Activated CD4-positive, alpha-beta memory T cell treated with anti-CD3 and anti-CD28 coated beads, Interleukin-2, amount 10 ng/mL, durations not matched to agents 7 days and 5 days (primary cell): Measurements from ENCODE around the gene LPCAT1. TPM values are rescaled to one million over a fixed set of nuclear protein-coding genes. Genes with fewer than 3 reads are reported as not detected.

Experiments used
- CTCF ChIA-PET: fragments of 350-600 bp; sonication (Branson Sonifier 250); formaldehyde crosslinking; loops from one replicate; lab custom pipeline; 2021; ENCODE audit warnings: antibody characterized with exemption, inconsistent platforms; lab: Charles Lee
- POLR2A ChIA-PET: fragments of 350-600 bp; sonication (Branson Sonifier 250); formaldehyde crosslinking; loops from one replicate; lab custom pipeline; 2021; ENCODE audit warnings: antibody characterized with exemption; lab: Charles Lee
- DNase-seq: peaks from one replicate; pipeline ENCODE4 v3.0.0-alpha.2; 2020
- H3K27ac Mint-ChIP-seq: one replicate; pipeline ENCODE4 v1.8.0; 2021; ENCODE audit warnings: mild to moderate bottlenecking, mixed read lengths
- H3K27me3 Mint-ChIP-seq: one replicate; pipeline ENCODE4 v1.8.0; 2021; ENCODE audit warnings: mixed read lengths
- H3K36me3 Mint-ChIP-seq: one replicate; pipeline ENCODE4 v1.8.0; 2021; ENCODE audit warnings: low read depth, mixed read lengths
- H3K4me1 Mint-ChIP-seq: one replicate; pipeline ENCODE4 v1.8.0; 2021; ENCODE audit warnings: mixed read lengths
- H3K4me3 Mint-ChIP-seq: one replicate; pipeline ENCODE4 v1.8.0; 2021; ENCODE audit warnings: mild to moderate bottlenecking, mixed read lengths
- H3K9me3 Mint-ChIP-seq: one replicate; pipeline ENCODE4 v1.8.0; 2021; ENCODE audit warnings: mixed read lengths
- total RNA-seq, 2 experiments: library from RNA; stranded (reverse); gene quantifications; one replicate each; pipeline ENCODE4 v1.2.3, GENCODE V29; 2021

The LPCAT1 gene
- total RNA-seq, 2 experiments from 2014 or later: 68.7 to 71.4 TPM

- ChIA-PET POLR2A (no interaction called here), CTCF (no interaction called here)
- H3K27ac Mint-ChIP-seq: no peak overlapping the region
- peaks cover 25% of the 10 kb centered on the region for H3K36me3 Mint-ChIP-seq
- no peak overlapping the region for H3K4me3 Mint-ChIP-seq
- no peaks in the 10 kb centered on the region for H3K9me3 Mint-ChIP-seq
- H3K4me1 Mint-ChIP-seq: peaks cover 37% of the 10 kb centered on the region
- DNase-seq: no peak
- H3K27me3 Mint-ChIP-seq: no peaks in the 10 kb centered on the region
Measured at GRCh38 chr5:1497242-1497777, 26.4 kb downstream of the LPCAT1 start.

GRCh38 chr5:1495525-1495897, 28.2 kb downstream of the LPCAT1 start:
- peak overlapping the region; percentile 42 for H3K27ac Mint-ChIP-seq
- ChIA-PET CTCF (no interaction called here), POLR2A (no interaction called here)
- no peaks in the 10 kb centered on the region for H3K27me3 Mint-ChIP-seq
- peaks cover 52% of the 10 kb centered on the region for H3K4me1 Mint-ChIP-seq
- DNase-seq: no peak
- peaks cover 43% of the 10 kb centered on the region for H3K36me3 Mint-ChIP-seq
- H3K9me3 Mint-ChIP-seq: no peaks in the 10 kb centered on the region
- no peak overlapping the region for H3K4me3 Mint-ChIP-seq

GRCh38 chr5:1494780-1495524, 28.8 kb downstream of the LPCAT1 start:
- Mint-ChIP-seq H3K4me3 (no peak overlapping the region), H3K27me3 (no peaks in the 10 kb centered on the region), H3K36me3 (peaks cover 45% of the 10 kb centered on the region), H3K9me3 (no peaks in the 10 kb centered on the region), H3K27ac (peak overlapping the region; percentile 42), H3K4me1 (peaks cover 57% of the 10 kb centered on the region)
- POLR2A ChIA-PET: no interaction called here
- no peak for DNase-seq
- CTCF ChIA-PET: no interaction called here

- Mint-ChIP-seq H3K9me3 (no peaks in the 10 kb centered on the region), H3K4me1 (peaks cover 67% of the 10 kb centered on the region), H3K36me3 (peaks cover 48% of the 10 kb centered on the region), H3K27me3 (no peaks in the 10 kb centered on the region), H3K4me3 (no peak overlapping the region), H3K27ac (no peak overlapping the region)
- POLR2A ChIA-PET: no interaction called here
- no peak for DNase-seq
- CTCF ChIA-PET: no interaction called here
Measured at GRCh38 chr5:1493941-1494340, 29.8 kb downstream of the LPCAT1 start.

GRCh38 chr5:1493413-1493812, 30.3 kb downstream of the LPCAT1 start:
- POLR2A ChIA-PET: interaction anchor here (0.8 kb wide), 1 partner anchor 10 kb away, joined by 3 read pairs; no protein-coding TSS in a partner anchor
- CTCF ChIA-PET: interaction anchor here (2.0 kb wide), 1 partner anchor 13 kb away, joined by 11 read pairs; no protein-coding TSS in a partner anchor
- no peaks in the 10 kb centered on the region for H3K27me3 Mint-ChIP-seq
- H3K27ac Mint-ChIP-seq: peak overlapping the region; percentile 26
- peaks cover 47% of the 10 kb centered on the region for H3K36me3 Mint-ChIP-seq
- H3K4me3 Mint-ChIP-seq: no peak overlapping the region
- peaks cover 72% of the 10 kb centered on the region for H3K4me1 Mint-ChIP-seq
- no peak for DNase-seq
- no peaks in the 10 kb centered on the region for H3K9me3 Mint-ChIP-seq

GRCh38 chr5:1492757-1493156, 31.0 kb downstream of the LPCAT1 start:
- no peak overlapping the region for H3K4me3 Mint-ChIP-seq
- H3K27me3 Mint-ChIP-seq: no peaks in the 10 kb centered on the region
- H3K4me1 Mint-ChIP-seq: peaks cover 75% of the 10 kb centered on the region
- ChIA-PET CTCF (interaction anchor here (1.4 to 2.0 kb wide), 2 partner anchors 13 to 152 kb away, joined by 3 to 11 read pairs; no protein-coding TSS in a partner anchor), POLR2A (interaction anchor here (0.8 kb wide), 1 partner anchor 10 kb away, joined by 3 read pairs; no protein-coding TSS in a partner anchor)
- peak overlapping the region; percentile 10 for H3K27ac Mint-ChIP-seq
- H3K9me3 Mint-ChIP-seq: no peaks in the 10 kb centered on the region
- peak; percentile 23 for DNase-seq
- peaks cover 47% of the 10 kb centered on the region for H3K36me3 Mint-ChIP-seq

- Mint-ChIP-seq H3K4me3 (no peak overlapping the region), H3K9me3 (no peaks in the 10 kb centered on the region), H3K36me3 (peaks cover 61% of the 10 kb centered on the region), H3K27ac (peak overlapping the region; percentile 87), H3K27me3 (no peaks in the 10 kb centered on the region), H3K4me1 (peaks cover 75% of the 10 kb centered on the region)
- DNase-seq: no peak
- ChIA-PET POLR2A (interaction anchor here (1.1 kb wide), 1 partner anchor 105 kb away, joined by 3 read pairs; no protein-coding TSS in a partner anchor), CTCF (interaction anchor here (0.6 kb wide), 1 partner anchor 158 kb away, joined by 3 read pairs; no protein-coding TSS in a partner anchor)
Measured at GRCh38 chr5:1490376-1490775, 33.4 kb downstream of the LPCAT1 start.

- peaks cover 61% of the 10 kb centered on the region for H3K36me3 Mint-ChIP-seq
- H3K27ac Mint-ChIP-seq: peak overlapping the region; percentile 87
- POLR2A ChIA-PET: interaction anchor here (0.9 to 1.3 kb wide), 4 partner anchors 16 to 144 kb away, joined by 3 to 5 read pairs (median 3); partner anchors contain the start of gene LPCAT1
Measured at GRCh38 chr5:1489754-1490153, 34.0 kb downstream of the LPCAT1 start.

GRCh38 chr5:1488882-1489680, 34.7 kb downstream of the LPCAT1 start:
- peaks cover 65% of the 10 kb centered on the region for H3K4me1 Mint-ChIP-seq
- H3K9me3 Mint-ChIP-seq: no peaks in the 10 kb centered on the region
- peaks cover 61% of the 10 kb centered on the region for H3K36me3 Mint-ChIP-seq
- peak overlapping the region; percentile 3 for H3K4me3 Mint-ChIP-seq
- CTCF ChIA-PET: interaction anchor here (1.2 kb wide), 1 partner anchor 156 kb away, joined by 4 read pairs; no protein-coding TSS in a partner anchor
- POLR2A ChIA-PET: interaction anchor here (0.9 to 1.3 kb wide), 4 partner anchors 16 to 145 kb away, joined by 3 to 5 read pairs (median 3); partner anchors contain the start of gene LPCAT1
- peak overlapping the region; percentile 87 for H3K27ac Mint-ChIP-seq
- H3K27me3 Mint-ChIP-seq: no peaks in the 10 kb centered on the region
- DNase-seq: peak; percentile 63

More at GRCh38 chr5:1489754-1490153, 34.0 kb downstream of the LPCAT1 start:
- Mint-ChIP-seq H3K9me3 (no peaks in the 10 kb centered on the region), H3K4me1 (peaks cover 69% of the 10 kb centered on the region), H3K4me3 (peak overlapping the region; percentile 3), H3K27me3 (no peaks in the 10 kb centered on the region)
- CTCF ChIA-PET: interaction anchor here (0.6 to 1.2 kb wide), 2 partner anchors 155 to 158 kb away, joined by 3 to 4 read pairs; no protein-coding TSS in a partner anchor
- no peak for DNase-seq

GRCh38 chr5:1487079-1487764, 36.5 kb downstream of the LPCAT1 start:
- no peak overlapping the region for H3K4me3 Mint-ChIP-seq
- H3K4me1 Mint-ChIP-seq: peaks cover 54% of the 10 kb centered on the region
- peaks cover 54% of the 10 kb centered on the region for H3K36me3 Mint-ChIP-seq
- H3K27me3 Mint-ChIP-seq: no peaks in the 10 kb centered on the region
- H3K27ac Mint-ChIP-seq: no peak overlapping the region
- POLR2A ChIA-PET: interaction anchor here (0.9 kb wide), 1 partner anchor 147 kb away, joined by 4 read pairs; no protein-coding TSS in a partner anchor
- H3K9me3 Mint-ChIP-seq: no peaks in the 10 kb centered on the region
- DNase-seq: no peak
- CTCF ChIA-PET: interaction anchor here (0.9 kb wide), 1 partner anchor 158 kb away, joined by 3 read pairs; no protein-coding TSS in a partner anchor

- H3K9me3 Mint-ChIP-seq: no peaks in the 10 kb centered on the region
- H3K4me3 Mint-ChIP-seq: no peak overlapping the region
- no peak overlapping the region for H3K27ac Mint-ChIP-seq
- no peak for DNase-seq
- H3K27me3 Mint-ChIP-seq: no peaks in the 10 kb centered on the region
- ChIA-PET CTCF (no interaction called here), POLR2A (no interaction called here)
- peaks cover 46% of the 10 kb centered on the region for H3K4me1 Mint-ChIP-seq
- peaks cover 44% of the 10 kb centered on the region for H3K36me3 Mint-ChIP-seq
Measured at GRCh38 chr5:1486271-1486670, 37.5 kb downstream of the LPCAT1 start.

- no peak for DNase-seq
- Mint-ChIP-seq H3K4me3 (no peak overlapping the region), H3K27me3 (no peaks in the 10 kb centered on the region), H3K36me3 (peaks cover 38% of the 10 kb centered on the region), H3K27ac (no peak overlapping the region), H3K4me1 (peaks cover 40% of the 10 kb centered on the region), H3K9me3 (no peaks in the 10 kb centered on the region)
- ChIA-PET CTCF (no interaction called here), POLR2A (no interaction called here)
Measured at GRCh38 chr5:1485579-1486118, 38.1 kb downstream of the LPCAT1 start.
